DMS79 (cell line): ENCODE data around the gene SSTR4.

Experiments
- DNase-seq: peaks from one replicate; lab custom pipeline; 2025; lab: John Stamatoyannopoulos, UW

Gene SSTR4

DNA sequence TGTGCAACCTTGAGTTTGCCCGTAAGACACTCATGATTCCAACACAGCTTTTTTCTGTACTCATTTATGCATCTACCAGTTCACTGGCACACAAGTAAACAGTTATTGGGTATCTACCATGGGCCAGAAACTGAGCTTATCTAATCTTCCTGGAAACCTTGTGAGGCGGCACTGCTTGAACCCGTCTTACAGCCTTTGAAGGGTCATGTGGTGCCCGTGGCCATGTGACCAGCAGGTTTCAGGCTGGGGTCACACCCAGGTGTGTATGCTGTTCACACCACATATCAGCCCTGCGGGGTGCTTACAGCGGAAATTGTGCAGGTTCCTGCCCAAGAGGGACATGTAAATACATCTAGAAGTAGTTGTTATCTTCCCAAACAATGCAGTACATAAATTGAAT, 8.3 kb downstream of the SSTR4 start:
- no peak for DNase-seq

DNA sequence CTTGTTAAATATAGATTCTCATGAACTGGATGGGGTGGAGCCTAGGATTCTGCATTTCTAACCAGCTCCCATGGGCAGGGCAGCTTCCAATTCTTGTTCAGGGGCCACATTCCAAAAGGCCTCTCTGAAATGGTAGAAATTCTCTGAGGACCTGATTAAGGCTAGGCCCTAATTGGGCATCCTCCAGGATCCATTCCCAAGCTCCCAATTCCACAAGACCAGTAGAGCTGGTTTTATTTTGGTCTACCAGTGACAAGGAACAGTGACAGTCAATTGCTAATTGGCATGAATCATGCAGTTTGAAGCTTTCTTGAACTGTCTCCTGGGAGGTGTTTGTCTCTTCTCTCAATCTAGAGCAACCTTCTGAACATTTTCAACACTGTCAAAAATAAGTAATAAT, 11.3 kb downstream of the SSTR4 start:
- no peak for DNase-seq

GRCh38 chr20:23047001-23047737, 12.1 kb downstream of the SSTR4 start:
- DNase-seq = peak; percentile 37

GRCh38 chr20:23047738-23048214, 12.7 kb downstream of the SSTR4 start:
- peak; percentile 37 for DNase-seq

DNA sequence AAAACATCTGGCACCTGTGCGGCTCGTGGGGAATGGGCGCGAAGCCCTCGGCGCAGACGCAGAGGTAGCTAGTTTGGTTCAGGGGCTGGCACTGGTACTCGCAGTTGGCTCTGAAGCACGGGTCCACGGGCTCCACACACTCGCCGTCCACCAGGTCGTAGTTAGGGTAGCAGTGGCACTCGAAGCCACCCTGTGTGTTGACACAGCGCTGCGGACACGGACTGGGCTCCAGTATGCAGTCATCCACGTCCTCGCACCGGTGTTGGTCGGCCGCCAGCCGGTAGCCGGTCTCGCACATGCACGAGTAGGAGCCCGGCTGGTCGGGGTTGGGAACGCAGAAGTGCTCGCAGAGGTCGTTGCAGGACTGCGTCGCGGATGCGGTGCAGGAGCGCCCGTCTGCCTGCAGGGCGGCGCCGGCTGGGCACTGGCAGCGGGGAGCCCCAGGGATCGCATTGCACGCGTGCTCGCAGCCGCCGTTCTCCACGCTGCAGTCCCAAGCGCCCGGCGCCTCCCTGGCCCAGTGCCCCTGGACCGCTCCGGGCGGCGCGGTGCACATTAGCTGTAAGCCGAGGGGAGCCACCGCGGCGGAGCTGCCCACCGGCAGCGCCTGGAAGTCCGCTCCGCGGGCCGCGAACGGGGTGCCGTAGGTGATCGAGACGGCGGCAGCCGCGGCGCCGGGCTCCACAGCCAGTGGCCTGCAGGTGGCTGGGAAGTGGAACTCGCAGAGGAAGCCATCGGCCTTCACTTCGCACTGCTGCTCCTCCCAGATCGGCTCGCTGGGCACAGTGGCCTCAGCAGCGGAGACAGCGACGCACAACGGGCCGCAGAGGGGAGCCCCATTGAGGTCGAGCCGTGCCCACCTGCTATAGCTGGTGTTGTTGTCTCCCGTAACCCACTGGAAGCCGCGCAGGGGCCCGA, 13.4 kb downstream of the SSTR4 start:
- peak; percentile 10 for DNase-seq

GRCh38 chr20:23049201-23050075, 14.3 kb downstream of the SSTR4 start, which contains the start of gene THBD:
Gene THBD, minus strand, starts transcription at chr20:23049672. Its CDS starts 168 bp downstream, at chr20:23049504.
- DNase-seq = no peak

GRCh38 chr20:23050076-23050838, 15.1 kb downstream of the SSTR4 start:
- DNase-seq = no peak

DNA sequence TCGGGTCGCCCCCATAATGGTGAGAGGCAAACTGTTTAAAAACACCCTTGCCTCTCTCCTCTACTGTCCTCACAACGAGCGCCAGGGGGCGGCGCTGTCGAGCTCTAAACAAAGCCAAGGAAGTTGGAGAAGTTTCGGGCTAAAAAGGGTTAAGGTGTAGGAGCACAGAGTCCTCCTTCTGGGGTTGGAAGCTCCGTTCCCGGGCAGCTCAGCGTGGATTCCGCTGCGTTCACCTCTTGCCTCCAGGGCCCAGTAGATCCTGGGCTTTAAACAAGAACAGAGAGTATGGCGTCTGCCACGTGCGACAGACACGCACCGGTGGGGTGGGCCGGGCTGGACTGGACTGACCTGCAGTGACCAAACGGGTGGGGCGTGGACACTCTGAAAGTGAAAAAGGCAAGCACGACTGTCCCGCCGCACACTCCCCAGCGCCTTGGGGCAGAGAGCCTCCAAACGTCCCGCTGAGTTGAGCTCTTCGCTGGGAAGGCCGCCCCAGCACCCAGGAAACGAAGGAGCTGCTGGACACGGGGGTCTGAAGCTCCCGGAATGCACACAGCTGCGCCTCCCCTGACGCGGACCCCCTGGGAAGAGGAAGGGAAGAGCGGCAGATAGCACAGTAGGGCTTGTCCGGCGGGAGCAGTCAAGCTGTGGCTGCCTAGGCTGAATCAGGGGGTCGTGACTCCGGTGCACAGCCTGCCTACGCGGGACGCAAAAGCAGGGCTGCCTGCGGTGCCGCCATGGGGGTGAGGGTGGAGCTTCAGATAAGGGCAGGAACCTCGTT, 15.9 kb downstream of the SSTR4 start:
- DNase-seq = no peak

GRCh38 chr20:23052904-23053303, 17.8 kb downstream of the SSTR4 start:
- no peak for DNase-seq

DNA sequence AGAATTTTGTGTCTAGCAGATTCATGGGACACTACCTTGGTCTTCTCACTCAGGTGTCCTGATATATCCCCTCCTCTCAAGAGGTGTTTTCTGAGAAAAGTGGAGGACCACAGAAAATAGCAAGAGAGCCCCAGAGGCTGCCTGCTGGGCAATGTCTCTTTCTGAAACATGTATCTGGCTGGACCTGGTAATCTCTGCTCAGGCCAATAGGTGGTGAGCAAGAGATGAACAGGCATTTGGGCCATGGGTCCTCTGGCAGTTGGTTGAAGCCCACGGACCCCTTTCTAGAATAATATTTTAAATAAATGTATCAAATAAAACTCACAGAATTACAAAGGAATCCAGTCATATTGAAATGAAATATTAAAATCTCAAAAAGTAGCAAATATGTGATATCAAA, 23.1 kb downstream of the SSTR4 start:
- no peak for DNase-seq

- DNase-seq = no peak
Observed at GRCh38 chr20:23059001-23059400, 23.9 kb downstream of the SSTR4 start.

GRCh38 chr20:23059846-23060245, 24.7 kb downstream of the SSTR4 start:
- peak; percentile 13 for DNase-seq

GRCh38 chr20:23060629-23061028, 25.5 kb downstream of the SSTR4 start:
- no peak for DNase-seq

DNA sequence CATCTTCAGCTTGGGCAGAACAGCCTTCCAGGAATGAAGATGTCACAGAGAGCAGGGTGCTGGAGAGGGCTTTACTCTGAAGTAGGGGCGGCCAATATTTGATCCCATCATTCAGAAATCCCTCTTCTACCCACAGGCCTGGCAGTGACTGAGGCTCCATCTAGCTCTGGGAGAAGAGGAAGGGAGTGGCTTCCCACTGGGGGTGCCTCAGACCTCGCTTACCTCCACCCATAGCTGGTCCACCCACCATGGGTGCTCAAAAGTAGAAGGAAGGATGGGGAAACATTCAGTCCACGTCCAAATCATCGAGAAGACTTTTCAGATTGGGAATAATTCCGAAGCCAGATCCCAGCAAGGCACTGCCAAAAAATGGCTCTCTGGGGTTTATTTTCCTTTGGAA, 26.1 kb downstream of the SSTR4 start:
- DNase-seq = no peak

GRCh38 chr20:23061734-23062561, 26.8 kb downstream of the SSTR4 start:
- no peak for DNase-seq

DNA sequence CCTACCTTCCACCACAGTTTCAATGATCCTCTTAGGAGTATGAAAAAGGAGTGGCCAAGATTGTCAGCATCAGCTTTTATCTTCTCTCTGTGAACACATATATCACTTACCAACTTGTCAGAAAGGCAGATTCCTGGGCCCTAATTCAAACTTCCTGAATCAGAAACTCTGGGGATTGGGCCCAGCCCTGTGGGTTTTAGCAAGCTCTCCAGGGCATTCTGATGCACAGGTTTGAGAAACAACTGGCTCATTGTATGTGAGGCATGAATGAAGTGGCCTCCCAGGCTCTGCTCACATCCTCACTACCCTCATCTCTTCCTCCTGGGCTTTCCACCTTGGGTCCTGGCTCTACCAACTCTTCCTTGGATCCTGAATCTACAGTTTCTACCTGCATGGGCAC, 27.5 kb downstream of the SSTR4 start:
- no peak for DNase-seq

DNA sequence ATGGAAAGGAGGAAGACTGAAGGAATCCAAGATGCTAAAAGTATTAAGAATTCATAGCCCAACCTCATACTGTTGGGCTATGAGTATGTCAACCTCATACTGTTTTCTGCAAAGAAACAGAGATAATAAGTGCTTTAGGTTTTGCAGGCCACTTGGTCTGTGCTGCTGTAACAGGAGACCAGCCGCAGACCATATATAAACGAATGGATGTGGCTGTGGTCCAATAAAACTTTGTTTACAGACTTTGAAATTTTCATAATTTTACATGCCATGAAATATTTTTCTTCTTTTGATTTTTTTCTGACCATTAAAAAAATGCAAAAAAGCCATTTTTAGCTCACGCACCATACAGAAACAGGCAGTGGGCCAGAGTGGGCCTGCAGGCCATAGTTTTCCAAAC, 28.1 kb downstream of the SSTR4 start:
- no peak for DNase-seq

DNA sequence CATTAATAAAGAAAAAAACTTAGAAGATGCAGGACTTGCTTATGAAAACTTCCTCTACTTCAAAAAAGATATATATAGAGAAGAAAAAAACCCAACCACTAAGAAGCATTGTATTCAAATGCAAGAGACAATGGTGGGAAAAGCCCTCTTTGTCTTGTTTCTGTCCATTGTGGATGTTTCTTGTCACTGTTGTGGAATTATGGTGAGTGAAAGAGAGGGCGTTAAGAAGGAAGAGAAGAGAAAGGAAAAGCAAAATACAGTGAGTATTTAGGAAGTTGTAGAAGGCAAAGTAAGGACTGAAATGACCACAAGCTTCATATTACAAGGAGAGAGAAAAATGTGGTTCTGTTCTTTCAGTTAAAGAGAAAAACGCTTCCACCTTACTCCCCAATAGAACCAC, 28.5 kb downstream of the SSTR4 start:
- DNase-seq = no peak
